ENCODE measurements around the gene KIAA1191. TPM values are rescaled to one million over a fixed set of nuclear protein-coding genes. Genes with fewer than 3 reads are reported as not detected.
A peak's percentile ranks its signal among the peaks of the same experiment; 100 is the strongest.

The KIAA1191 gene
- total and polyA plus RNA-seq, 2 of the 4 experiments (the other 2 are of a cell fraction) = 114 to 124 TPM

DNA sequence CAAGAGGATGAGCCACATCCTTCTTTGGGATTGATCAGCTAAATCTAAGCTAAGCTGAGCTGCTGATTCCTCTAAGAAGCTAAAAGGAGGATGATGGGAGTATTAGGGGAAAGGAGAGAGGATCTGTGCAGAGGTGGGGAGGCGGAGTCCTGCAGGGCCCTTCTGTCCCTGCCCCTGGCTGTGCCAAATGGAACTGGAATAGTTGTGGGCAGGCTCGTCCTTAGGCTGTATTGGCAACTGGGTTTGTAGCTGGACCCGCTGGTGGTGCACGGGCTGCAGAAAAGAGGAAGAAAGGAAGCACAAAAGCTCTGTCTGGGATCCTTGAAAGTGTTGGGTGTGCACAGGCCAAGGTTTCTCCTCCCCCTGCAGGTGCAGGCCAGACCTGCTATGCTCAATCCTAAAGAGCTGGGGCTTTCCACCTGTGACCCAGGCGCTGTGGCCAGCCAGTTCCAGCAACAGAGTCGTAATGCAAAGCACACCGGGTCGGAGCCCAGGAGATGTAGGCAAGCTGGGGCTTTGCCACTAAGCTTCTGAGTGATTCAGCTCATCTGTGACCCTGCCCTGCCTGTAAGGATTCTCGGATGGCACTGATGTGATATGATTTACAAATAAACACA, 45.0 kb upstream of the KIAA1191 start:
- Histone ChIP-seq H2BK20ac (ENCODE audit: low read depth, low read length) (no peak overlapping the region), H2AFZ (replicated peaks; ENCODE audit: low read length, poor library complexity) (no peak overlapping the region), H3K27me3 (ENCODE audit: control insufficient read depth, insufficient read depth, low read length) (no peaks in the 10 kb centered on the region), H3K14ac (replicated peaks; ENCODE audit: low read depth, low read length) (no peak overlapping the region), H2BK5ac (ENCODE audit: low read depth, low read length, poor library complexity, severe bottlenecking) (no peak overlapping the region), H3K4me2 (ENCODE audit: low read depth, low read length) (no peak overlapping the region), H3K56ac (ENCODE audit: extremely low read depth, insufficient read depth, low read length) (no peak overlapping the region), H2BK120ac (ENCODE audit: low read depth, low read length) (no peak overlapping the region), H2AK9ac (replicated peaks; ENCODE audit: low read depth, low read length, poor library complexity) (peak overlapping the region; percentile 9), H2AK5ac (ENCODE audit: low read depth, low read length) (no peak overlapping the region), H4K5ac (ENCODE audit: low read depth, low read length) (no peak overlapping the region), H4K8ac (ENCODE audit: low read depth in 2 of 2, low read length in 2 of 2) (no peak overlapping the region), H3K36me3 (ENCODE audit: control insufficient read depth, insufficient read depth, low read length) (peaks cover 29% of the 10 kb centered on the region), H3K4me1 (ENCODE audit: control insufficient read depth, insufficient read depth, low read length) (no peaks in the 10 kb centered on the region), H3K9ac (ENCODE audit: low read depth, low read length) (no peak overlapping the region), H3K4me3 (ENCODE audit: insufficient read depth, low read depth, low read length) (no peak overlapping the region), H3K18ac (ENCODE audit: low read depth, low read length) (no peak overlapping the region), H3K4ac (ENCODE audit: low read depth, low read length) (no peak overlapping the region), H4K20me1 (ENCODE audit: insufficient read depth, low read length) (peaks cover 13% of the 10 kb centered on the region), H2BK15ac (ENCODE audit: low read depth, low read length) (no peak overlapping the region), H4K91ac (ENCODE audit: insufficient read depth, low read depth, low read length) (no peak overlapping the region), H3K79me1 (ENCODE audit: low read depth in 1 of 2, low read length in 2 of 2) (peaks cover 17 to 22% of the 10 kb centered on the region in 2 experiments), H3K27ac (ENCODE audit: insufficient read depth, low read length) (no peak overlapping the region), H3K9me3 (ENCODE audit: control insufficient read depth, insufficient read depth, low read length) (no peaks in the 10 kb centered on the region), H3K23ac (ENCODE audit: low read depth, low read length) (no peak overlapping the region), H3K9me1 (ENCODE audit: insufficient read depth, low read length) (peaks cover 7% of the 10 kb centered on the region)
- intact Hi-C loops (cut with micrococcal nuclease) = no loop called here
- ATAC-seq (ENCODE audit: low read depth) (no peak), DNase-seq (no peak)
- dilution Hi-C loops (cut with HindIII; ENCODE audit: low sequenced_read_pairs, unreplicated experiment) = no loop called here
- CTCF ChIA-PET = no interaction called here
- 88% methylated on average over 3 of the region's 9 CpGs; no CpG with 5 or more reads in 1 of the 2 experiments for WGBS, 2 experiments (ENCODE audit: extremely low coverage in 2 of 2, insufficient read length in 1 of 2)
- TF ChIP-seq CEBPB (IDR thresholded peaks at IDR 0.05; ENCODE audit: low read depth, low read length) (no peak), NFE2L2 (IDR thresholded peaks at IDR 0.05; ENCODE audit: low read depth, low read length) (no peak), SMC3 (IDR thresholded peaks at IDR 0.05; ENCODE audit: low read depth, low read length) (no peak), RFX5 (IDR thresholded peaks at IDR 0.05; ENCODE audit: low read depth, low read length) (no peak), MAZ (IDR thresholded peaks at IDR 0.05; ENCODE audit: borderline replicate concordance, low read depth, low read length) (no peak), RAD21 (IDR thresholded peaks at IDR 0.05; ENCODE audit: low read length) (no peak), FOS (IDR thresholded peaks at IDR 0.05; ENCODE audit: low read depth, low read length) (no peak)
- TF ChIP-seq, protein P1, sequence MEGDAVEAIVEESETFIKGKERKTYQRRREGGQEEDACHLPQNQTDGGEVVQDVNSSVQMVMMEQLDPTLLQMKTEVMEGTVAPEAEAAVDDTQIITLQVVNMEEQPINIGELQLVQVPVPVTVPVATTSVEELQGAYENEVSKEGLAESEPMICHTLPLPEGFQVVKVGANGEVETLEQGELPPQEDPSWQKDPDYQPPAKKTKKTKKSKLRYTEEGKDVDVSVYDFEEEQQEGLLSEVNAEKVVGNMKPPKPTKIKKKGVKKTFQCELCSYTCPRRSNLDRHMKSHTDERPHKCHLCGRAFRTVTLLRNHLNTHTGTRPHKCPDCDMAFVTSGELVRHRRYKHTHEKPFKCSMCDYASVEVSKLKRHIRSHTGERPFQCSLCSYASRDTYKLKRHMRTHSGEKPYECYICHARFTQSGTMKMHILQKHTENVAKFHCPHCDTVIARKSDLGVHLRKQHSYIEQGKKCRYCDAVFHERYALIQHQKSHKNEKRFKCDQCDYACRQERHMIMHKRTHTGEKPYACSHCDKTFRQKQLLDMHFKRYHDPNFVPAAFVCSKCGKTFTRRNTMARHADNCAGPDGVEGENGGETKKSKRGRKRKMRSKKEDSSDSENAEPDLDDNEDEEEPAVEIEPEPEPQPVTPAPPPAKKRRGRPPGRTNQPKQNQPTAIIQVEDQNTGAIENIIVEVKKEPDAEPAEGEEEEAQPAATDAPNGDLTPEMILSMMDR (conservative IDR thresholded peaks at IDR 0.05; ENCODE audit: low read depth, low read length) = no peak
- POLR2A ChIA-PET (ENCODE audit: unreplicated experiment) = no interaction called here
- in situ Hi-C loops (cut with MboI; ENCODE audit: low sequenced_read_pairs) = no loop called here
- no TSS peak for BruUV-seq (replicated peaks)

All from IMR-90 (cell line).